Body of pancreas (tissue), 4 donors: ENCODE results near the gene RBM7.

Source experiments
- POLR2A ChIP-seq, 3 donors: fragments of 450-650 bp; IDR thresholded peaks; one replicate each; pipeline ENCODE4 v1.6.1; 2016; ENCODE audit warnings: antibody characterized with exemption in 3 of 3, mild to moderate bottlenecking in 2 of 3
- TF ChIP-seq, protein P1 (sequence below), 7 experiments: fragments of 450-650 bp in 4 of 7; fragments of 200-600 bp in 3 of 7; sonication (generic) in 3 of 7; IDR thresholded peaks; one replicate each; pipeline ENCODE4 v1.5.1; 2016 to 2019; ENCODE audit warnings: antibody characterized with exemption in 7 of 7

DNA sequence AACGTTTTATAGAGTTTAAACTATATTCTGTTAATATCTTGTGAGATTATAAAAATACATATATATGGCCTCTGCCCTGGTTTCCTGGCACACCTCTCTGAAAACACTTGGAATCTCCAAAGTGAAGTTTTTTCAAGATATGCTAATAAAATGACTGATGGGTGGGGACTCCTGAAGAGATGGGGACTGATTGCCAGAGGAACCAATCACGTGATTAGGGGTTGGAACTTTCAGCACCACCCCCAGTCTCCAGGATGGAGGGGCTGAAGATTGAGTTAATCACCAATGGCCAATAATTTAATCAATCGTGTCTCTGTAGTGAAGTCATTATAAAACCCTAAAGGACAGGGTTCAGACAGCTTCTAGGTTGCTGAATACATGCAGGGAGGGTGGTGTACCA is 37.5 kb upstream of the RBM7 start:
- TF ChIP-seq, protein P1, sequence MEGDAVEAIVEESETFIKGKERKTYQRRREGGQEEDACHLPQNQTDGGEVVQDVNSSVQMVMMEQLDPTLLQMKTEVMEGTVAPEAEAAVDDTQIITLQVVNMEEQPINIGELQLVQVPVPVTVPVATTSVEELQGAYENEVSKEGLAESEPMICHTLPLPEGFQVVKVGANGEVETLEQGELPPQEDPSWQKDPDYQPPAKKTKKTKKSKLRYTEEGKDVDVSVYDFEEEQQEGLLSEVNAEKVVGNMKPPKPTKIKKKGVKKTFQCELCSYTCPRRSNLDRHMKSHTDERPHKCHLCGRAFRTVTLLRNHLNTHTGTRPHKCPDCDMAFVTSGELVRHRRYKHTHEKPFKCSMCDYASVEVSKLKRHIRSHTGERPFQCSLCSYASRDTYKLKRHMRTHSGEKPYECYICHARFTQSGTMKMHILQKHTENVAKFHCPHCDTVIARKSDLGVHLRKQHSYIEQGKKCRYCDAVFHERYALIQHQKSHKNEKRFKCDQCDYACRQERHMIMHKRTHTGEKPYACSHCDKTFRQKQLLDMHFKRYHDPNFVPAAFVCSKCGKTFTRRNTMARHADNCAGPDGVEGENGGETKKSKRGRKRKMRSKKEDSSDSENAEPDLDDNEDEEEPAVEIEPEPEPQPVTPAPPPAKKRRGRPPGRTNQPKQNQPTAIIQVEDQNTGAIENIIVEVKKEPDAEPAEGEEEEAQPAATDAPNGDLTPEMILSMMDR (IDR thresholded peaks at IDR 0.05), result no peak
- TF ChIP-seq POLR2A (IDR thresholded peaks at IDR 0.05), result no peak
